ENCODE data around the gene CYP46A1.

GRCh38 chr14:99660794-99661193 lies 23.3 kb upstream of the CYP46A1 start:
- TF ChIP-seq EZH2 (IDR thresholded peaks at IDR 0.05; ENCODE audit: insufficient read depth, poor library complexity, severe bottlenecking), result no peak
- TF ChIP-seq EZH2phosphoT487 (IDR thresholded peaks at IDR 0.05; ENCODE audit: insufficient read depth, low read depth), result no peak

Data from GM23248 (cell line).